Measurements from ENCODE around the gene DHX40. TPM values are rescaled to one million over a fixed set of nuclear protein-coding genes. Genes with fewer than 3 reads are reported as not detected.

DHX40 gene
- total RNA-seq, 1 experiment from 2014 or later, result 32.7 TPM

DNA sequence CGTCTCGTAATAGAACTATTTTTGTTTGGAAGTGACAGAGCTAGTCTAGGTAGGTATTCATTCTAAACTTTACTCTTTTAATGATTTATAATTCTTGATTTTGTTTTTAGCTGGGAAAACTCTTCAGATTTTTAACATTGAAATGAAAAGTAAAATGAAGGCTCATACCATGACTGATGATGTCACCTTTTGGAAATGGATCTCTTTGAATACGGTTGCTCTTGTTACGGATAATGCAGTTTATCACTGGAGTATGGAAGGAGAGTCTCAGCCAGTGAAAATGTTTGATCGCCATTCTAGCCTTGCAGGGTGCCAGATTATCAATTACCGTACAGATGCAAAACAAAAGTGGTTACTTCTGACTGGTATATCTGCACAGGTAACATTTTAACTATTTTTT is 81.9 kb downstream of the DHX40 start:
- intact Hi-C loops (cut with micrococcal nuclease; ENCODE audit: unreplicated experiment), result loop anchor here (10.0 kb wide), 1 partner anchor 122 kb away; no protein-coding TSS in a partner anchor
- Mint-ChIP-seq H3K9me3 (ENCODE audit: unreplicated experiment) (no peaks in the 10 kb centered on the region), H3K36me3 (ENCODE audit: insufficient read depth, unreplicated experiment) (peaks cover 78% of the 10 kb centered on the region), H3K27me3 (ENCODE audit: insufficient read depth, unreplicated experiment) (no peaks in the 10 kb centered on the region), H3K27ac (ENCODE audit: unreplicated experiment) (no peak overlapping the region), H3K4me1 (ENCODE audit: low read depth, unreplicated experiment) (peaks cover 10% of the 10 kb centered on the region), H3K4me3 (ENCODE audit: unreplicated experiment) (no peak overlapping the region)
- ChIA-PET CTCF (no interaction called here), POLR2A (no interaction called here)
- DNase-seq, result no peak
- no peaks in the 10 kb centered on the region for H3K27me3 ChIP-seq (replicated peaks; ENCODE audit: control insufficient read depth, insufficient read depth, low read length)
- H3K4me3 ChIP-seq (ENCODE audit: low read depth, low read length), result no peak overlapping the region
- no TSS peak for BruUV-seq (replicated peaks)
- H3K36me3 ChIP-seq (ENCODE audit: control insufficient read depth, insufficient read depth, low read length), result peaks cover under 1% of the 10 kb centered on the region
- no peaks in the 10 kb centered on the region for H3K9me3 ChIP-seq
- H3K4me1 ChIP-seq, result peaks cover 4% of the 10 kb centered on the region
- TF ChIP-seq, protein P1, sequence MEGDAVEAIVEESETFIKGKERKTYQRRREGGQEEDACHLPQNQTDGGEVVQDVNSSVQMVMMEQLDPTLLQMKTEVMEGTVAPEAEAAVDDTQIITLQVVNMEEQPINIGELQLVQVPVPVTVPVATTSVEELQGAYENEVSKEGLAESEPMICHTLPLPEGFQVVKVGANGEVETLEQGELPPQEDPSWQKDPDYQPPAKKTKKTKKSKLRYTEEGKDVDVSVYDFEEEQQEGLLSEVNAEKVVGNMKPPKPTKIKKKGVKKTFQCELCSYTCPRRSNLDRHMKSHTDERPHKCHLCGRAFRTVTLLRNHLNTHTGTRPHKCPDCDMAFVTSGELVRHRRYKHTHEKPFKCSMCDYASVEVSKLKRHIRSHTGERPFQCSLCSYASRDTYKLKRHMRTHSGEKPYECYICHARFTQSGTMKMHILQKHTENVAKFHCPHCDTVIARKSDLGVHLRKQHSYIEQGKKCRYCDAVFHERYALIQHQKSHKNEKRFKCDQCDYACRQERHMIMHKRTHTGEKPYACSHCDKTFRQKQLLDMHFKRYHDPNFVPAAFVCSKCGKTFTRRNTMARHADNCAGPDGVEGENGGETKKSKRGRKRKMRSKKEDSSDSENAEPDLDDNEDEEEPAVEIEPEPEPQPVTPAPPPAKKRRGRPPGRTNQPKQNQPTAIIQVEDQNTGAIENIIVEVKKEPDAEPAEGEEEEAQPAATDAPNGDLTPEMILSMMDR (IDR thresholded peaks at IDR 0.05; ENCODE audit: insufficient read depth in 1 of 2, low read depth in 1 of 2, low read length in 1 of 2, severe bottlenecking in 1 of 2, unreplicated experiment in 1 of 2), result no peak

DNA sequence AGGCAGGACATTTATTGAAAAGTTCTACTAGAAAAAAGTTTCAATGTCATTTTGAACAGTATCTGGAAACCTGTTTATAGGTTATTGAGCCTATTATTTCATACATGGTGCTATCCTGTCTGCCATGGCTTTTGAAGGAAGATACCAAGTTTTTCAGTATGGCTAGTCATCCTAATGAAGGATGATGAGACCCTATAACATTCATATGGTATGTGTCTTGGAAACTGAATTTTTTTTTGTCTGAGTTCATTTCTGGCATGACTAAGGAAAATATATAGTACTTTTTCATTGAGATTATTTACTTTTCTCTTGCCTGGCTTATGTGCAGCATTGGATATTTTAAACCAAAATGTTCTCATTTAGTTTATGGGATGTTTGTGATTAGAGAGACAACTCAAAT is 84.5 kb downstream of the DHX40 start:
- H3K4me1 Mint-ChIP-seq (ENCODE audit: low read depth, unreplicated experiment), result no peaks in the 10 kb centered on the region
- no peaks in the 10 kb centered on the region for H3K9me3 Mint-ChIP-seq (ENCODE audit: unreplicated experiment)
- H3K4me1 ChIP-seq, result no peaks in the 10 kb centered on the region; the same call in 1 of the 2 replicates
- H3K4me3 Mint-ChIP-seq (ENCODE audit: unreplicated experiment), result no peak overlapping the region
- H3K36me3 Mint-ChIP-seq (ENCODE audit: insufficient read depth, unreplicated experiment), result peaks cover 94% of the 10 kb centered on the region
- ChIA-PET CTCF (no interaction called here), POLR2A (no interaction called here)
- intact Hi-C loops (cut with micrococcal nuclease; ENCODE audit: unreplicated experiment), result loop anchor here (10.0 kb wide), 1 partner anchor 125 kb away; no protein-coding TSS in a partner anchor
- no peak for DNase-seq
- TF ChIP-seq, protein P1 (IDR thresholded peaks at IDR 0.05; ENCODE audit: insufficient read depth in 1 of 2, low read depth in 1 of 2, low read length in 1 of 2, severe bottlenecking in 1 of 2, unreplicated experiment in 1 of 2), result no peak
- no peaks in the 10 kb centered on the region for H3K9me3 ChIP-seq
- H3K27ac Mint-ChIP-seq (ENCODE audit: unreplicated experiment), result no peak overlapping the region
- H3K27me3 ChIP-seq (replicated peaks; ENCODE audit: control insufficient read depth, insufficient read depth, low read length), result no peaks in the 10 kb centered on the region
- no peak overlapping the region for H3K4me3 ChIP-seq (ENCODE audit: low read depth, low read length)
- no peaks in the 10 kb centered on the region for H3K27me3 Mint-ChIP-seq (ENCODE audit: insufficient read depth, unreplicated experiment)
- BruUV-seq (replicated peaks), result no TSS peak
- peaks cover 9% of the 10 kb centered on the region for H3K36me3 ChIP-seq (ENCODE audit: control insufficient read depth, insufficient read depth, low read length)

GRCh38 chr17:59650642-59651041 is 85.2 kb downstream of the DHX40 start:
- POLR2A ChIA-PET, result no interaction called here
- intact Hi-C loops (cut with micrococcal nuclease; ENCODE audit: unreplicated experiment), result no loop called here
- H3K27ac Mint-ChIP-seq (ENCODE audit: unreplicated experiment), result no peak overlapping the region
- Histone ChIP-seq H3K36me3 (ENCODE audit: control insufficient read depth, insufficient read depth, low read length) (peaks cover 9% of the 10 kb centered on the region), H3K27me3 (replicated peaks; ENCODE audit: control insufficient read depth, insufficient read depth, low read length) (no peaks in the 10 kb centered on the region), H3K4me1 (no peaks in the 10 kb centered on the region), H3K9me3 (no peaks in the 10 kb centered on the region), H3K4me3 (ENCODE audit: low read depth, low read length) (no peak overlapping the region)
- no peak for DNase-seq
- H3K9me3 Mint-ChIP-seq (ENCODE audit: unreplicated experiment), result no peaks in the 10 kb centered on the region
- H3K27me3 Mint-ChIP-seq (ENCODE audit: insufficient read depth, unreplicated experiment), result no peaks in the 10 kb centered on the region
- no TSS peak for BruUV-seq (replicated peaks)
- no peaks in the 10 kb centered on the region for H3K4me1 Mint-ChIP-seq (ENCODE audit: low read depth, unreplicated experiment)
- no peak overlapping the region for H3K4me3 Mint-ChIP-seq (ENCODE audit: unreplicated experiment)
- CTCF ChIA-PET, result no interaction called here
- H3K36me3 Mint-ChIP-seq (ENCODE audit: insufficient read depth, unreplicated experiment), result peaks cover 95% of the 10 kb centered on the region
- TF ChIP-seq, protein P1 (IDR thresholded peaks at IDR 0.05; ENCODE audit: insufficient read depth in 1 of 2, low read depth in 1 of 2, low read length in 1 of 2, severe bottlenecking in 1 of 2, unreplicated experiment in 1 of 2), result no peak

Data from Caco-2 (cell line).